ENCODE measurements around the gene LIM2. TPM values are rescaled to one million over a fixed set of nuclear protein-coding genes. Genes with fewer than 3 reads are reported as not detected.

LIM2 gene
- not detected in 2 replicates for total RNA-seq (ENCODE audit: low replicate concordance)

DNA sequence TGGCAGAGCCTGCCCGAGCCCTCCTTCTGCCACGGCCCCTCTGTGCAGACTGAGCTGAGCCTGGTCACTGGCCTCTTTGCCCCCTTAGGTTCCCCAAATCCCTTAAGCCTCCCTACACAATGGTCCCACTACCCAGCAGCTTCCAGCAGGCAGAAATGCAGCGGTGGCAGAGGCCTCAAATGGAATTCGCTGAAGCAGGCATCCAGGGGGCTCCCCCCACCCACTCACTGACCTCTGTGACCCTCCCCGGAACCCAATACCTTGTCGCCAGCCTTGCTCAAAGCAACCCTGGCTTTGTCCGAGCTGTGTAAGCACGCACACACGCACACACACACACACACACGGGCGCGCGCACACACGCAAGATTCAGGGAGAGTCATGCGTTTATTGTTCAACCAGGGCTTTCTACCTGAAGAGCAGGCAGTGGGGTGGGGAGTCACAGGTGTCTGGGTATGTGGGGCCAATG lies at the start of gene LIM2:
LIM2 (minus strand) TSS at position 51 of the 466 bp plus-strand sequence. CDS start 531 bp downstream, outside the sequence.

DNA sequence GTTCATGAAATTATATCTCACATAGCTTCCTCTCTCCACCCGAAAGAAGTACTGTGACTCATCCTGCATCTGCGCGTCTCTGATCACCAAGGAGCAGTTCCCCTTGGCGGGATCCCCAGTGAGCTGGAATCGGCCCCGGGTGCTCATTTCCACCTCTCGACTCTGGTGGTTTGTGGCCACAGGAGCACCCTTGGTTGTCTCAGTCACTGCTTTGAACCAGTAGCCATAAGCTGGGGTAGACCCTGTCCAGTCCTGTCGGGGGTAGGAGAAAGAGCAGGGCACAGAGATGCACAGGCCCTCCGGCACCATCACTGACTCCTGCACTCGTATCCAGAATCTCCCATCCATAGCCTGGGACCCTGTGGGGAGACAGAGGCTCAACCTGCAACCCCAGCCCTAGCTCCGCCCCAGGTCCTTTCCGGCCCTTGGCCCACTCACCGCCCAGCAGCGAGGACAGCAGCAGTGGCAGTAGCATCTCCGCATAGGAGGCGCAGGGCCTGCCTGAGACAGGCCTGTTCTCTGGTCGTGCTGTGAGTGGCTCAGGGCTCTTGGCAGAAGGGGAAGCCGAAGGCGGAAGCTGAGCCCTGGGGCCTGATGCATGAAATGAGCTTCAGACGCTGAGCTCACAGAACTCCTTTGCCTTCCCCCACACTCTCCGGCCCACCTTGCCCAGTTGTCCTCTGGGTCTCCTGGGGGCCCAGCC lies 29.5 kb upstream of the LIM2 start, which contains the start of gene SIGLEC10:
SIGLEC10 (minus strand) TSS at position 536 of the 703 bp plus-strand sequence; CDS start at position 475, 61 bp downstream.

GRCh38 chr19:51372649-51373504 lies 14.9 kb downstream of the LIM2 start, which contains the start of gene NKG7:
Gene NKG7 (minus strand): TSS chr19:51372654. CDS start chr19:51372535, 119 bp downstream.

DNA sequence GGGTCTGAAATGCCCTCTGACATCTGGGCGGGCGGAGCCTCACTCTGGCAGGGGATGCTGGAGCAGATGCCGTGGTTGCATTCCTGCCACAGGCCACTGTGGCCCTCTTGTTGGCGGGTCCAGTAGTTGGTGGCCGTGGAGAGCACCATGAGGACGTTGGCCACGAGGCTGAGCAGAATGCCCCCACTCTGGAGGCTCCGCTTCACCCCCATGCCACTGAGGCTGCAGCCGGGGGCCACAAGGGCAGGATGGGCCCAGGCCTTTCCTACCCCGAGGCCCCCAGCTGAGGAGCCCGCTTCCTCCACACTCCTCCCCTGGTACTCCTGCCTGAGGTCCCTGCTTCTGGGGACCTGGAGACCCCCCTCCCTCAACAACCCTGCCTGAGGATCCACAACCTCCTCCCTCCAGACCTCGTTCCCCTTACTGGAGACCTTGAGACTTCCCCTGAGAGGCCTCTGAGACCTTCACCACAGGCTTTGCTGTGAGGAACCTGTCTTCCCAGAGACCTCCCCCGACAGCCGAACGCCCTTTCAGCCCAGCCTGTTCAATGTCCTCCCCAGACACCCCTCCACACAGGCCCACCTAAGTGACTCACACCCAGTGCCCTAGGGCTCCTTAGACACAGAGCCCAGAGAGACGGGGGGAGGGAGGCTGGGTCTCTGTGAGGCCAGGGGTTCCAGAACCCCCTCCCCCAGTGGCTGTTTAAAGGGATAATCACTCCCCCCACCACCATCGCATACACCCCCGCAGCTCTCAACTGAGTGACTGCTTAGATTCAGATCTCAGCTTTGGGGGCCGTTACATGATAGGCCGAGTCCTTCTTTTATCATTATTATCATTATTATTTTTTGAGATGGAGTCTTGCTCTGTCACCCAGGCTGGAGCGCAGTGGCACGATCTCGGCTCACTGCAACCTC lies 19.1 kb downstream of the LIM2 start, which contains the start of gene CLDND2:
CLDND2 (minus strand) TSS at position 638 of the 917 bp plus-strand sequence; CDS start at position 212, 426 bp downstream.

GRCh38 chr19:51365965-51366388 lies 21.8 kb downstream of the LIM2 start, which contains the start of gene ETFB:
Gene ETFB (minus strand): TSS chr19:51366388. CDS start chr19:51366326, 62 bp downstream.

DNA sequence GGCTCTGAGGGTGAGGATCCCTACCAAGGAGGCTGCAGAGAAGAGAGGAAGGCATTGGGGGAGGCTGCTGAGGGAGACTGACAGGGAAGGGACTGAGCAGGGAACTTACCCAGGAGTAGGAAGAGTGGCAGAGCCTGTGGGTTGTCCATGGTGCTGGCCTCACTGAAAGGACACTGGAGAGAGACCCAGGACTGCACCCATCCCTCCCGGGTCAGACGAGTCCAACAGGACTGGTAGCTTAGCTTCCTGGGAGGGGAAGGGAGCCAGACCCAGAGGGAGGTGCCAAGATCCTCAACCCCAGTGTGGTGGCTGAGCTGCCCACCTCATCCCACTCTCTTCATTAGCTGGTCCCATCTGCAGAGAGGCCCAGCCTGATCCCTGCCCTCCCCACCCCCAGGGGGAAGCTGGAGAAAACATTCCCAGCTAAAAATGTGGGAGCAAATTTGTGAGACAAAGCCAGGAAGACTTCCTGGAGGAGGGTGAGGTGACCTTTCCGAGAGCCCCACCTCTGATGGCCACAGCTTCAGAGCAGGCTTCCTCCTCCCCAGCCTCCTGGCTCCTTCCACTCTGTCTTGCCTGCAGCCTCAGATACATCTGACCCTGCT lies 45.7 kb downstream of the LIM2 start, which contains the start of gene VSIG10L:
VSIG10L (minus strand) TSS at position 164 of the 605 bp plus-strand sequence; CDS start at position 149, 15 bp downstream.

Other genes with a start within 250 kb of the LIM2 start
- gene SIGLEC7, start 245.7 kb downstream of the LIM2 start, total RNA-seq (ENCODE audit: low replicate concordance), result not detected in 2 replicates
- gene CD33, start 162.9 kb downstream of the LIM2 start, total RNA-seq (ENCODE audit: low replicate concordance), result not detected in 2 replicates
- gene SIGLECL1, start 136.9 kb downstream of the LIM2 start, total RNA-seq (ENCODE audit: low replicate concordance), result not detected in 2 replicates
- not detected in 2 replicates for gene IGLON5, start 76.3 kb downstream of the LIM2 start, total RNA-seq (ENCODE audit: low replicate concordance)
- gene VSIG10L, start 45.8 kb downstream of the LIM2 start, total RNA-seq (ENCODE audit: low replicate concordance), result 0.23 and 0.30 TPM in 2 replicates
- gene ETFB, start 21.6 kb downstream of the LIM2 start, total RNA-seq (ENCODE audit: low replicate concordance), result 202 and 403 TPM in 2 replicates
- gene CLDND2, start 19.0 kb downstream of the LIM2 start, total RNA-seq (ENCODE audit: low replicate concordance), result not detected in 2 replicates
- not detected in 2 replicates for gene NKG7, start 15.3 kb downstream of the LIM2 start, total RNA-seq (ENCODE audit: low replicate concordance)
- not detected in 2 replicates for gene C19orf84, start 2.6 kb upstream of the LIM2 start, total RNA-seq (ENCODE audit: low replicate concordance)
- not detected in 2 replicates for gene SIGLEC10, start 29.7 kb upstream of the LIM2 start, total RNA-seq (ENCODE audit: low replicate concordance)
- not detected in 2 replicates for gene SIGLEC8, start 70.5 kb upstream of the LIM2 start, total RNA-seq (ENCODE audit: low replicate concordance)
- gene CEACAM18, start 90.6 kb upstream of the LIM2 start, total RNA-seq (ENCODE audit: low replicate concordance), result not detected in 2 replicates
- gene SIGLEC12, start 113.8 kb upstream of the LIM2 start, total RNA-seq (ENCODE audit: low replicate concordance), result not detected in 2 replicates
- gene SIGLEC6, start 143.7 kb upstream of the LIM2 start, total RNA-seq (ENCODE audit: low replicate concordance), result not detected in 2 replicates
- gene ZNF175, start 183.3 kb upstream of the LIM2 start, total RNA-seq (ENCODE audit: low replicate concordance), result 2.1 and 11.2 TPM in 2 replicates
- gene SIGLEC5, start 242.4 kb upstream of the LIM2 start, total RNA-seq (ENCODE audit: low replicate concordance), result not detected in 2 replicates

All from smooth muscle cell of the coronary artery (primary cell).